ENCODE results near the gene SEMA5A. TPM values are rescaled to one million over a fixed set of nuclear protein-coding genes. Genes with fewer than 3 reads are reported as not detected.

The SEMA5A gene
- total RNA-seq, 6 experiments from 2014 or later: 54.2 to 69.7 (median 59.9) TPM

DNA sequence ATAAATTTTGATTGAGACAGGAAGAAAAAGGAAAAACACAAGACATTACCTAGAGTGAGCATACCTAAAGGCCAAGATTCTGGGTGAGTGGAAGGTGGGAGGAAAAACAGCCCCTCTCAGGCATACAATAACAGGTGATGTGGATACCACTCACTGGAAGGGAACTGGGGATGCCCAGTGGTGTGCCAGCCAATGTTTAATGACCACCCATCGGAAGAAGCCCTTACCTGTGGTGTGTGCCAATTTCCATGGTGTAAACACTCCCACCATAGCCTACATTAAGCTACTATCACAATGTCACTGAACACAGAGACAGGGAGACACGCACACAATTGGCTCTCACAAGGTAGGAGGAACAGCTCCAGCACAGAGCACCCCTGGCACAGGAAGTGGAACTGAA is 63.5 kb downstream of the SEMA5A start:
- H3K4me3 Mint-ChIP-seq: no peak overlapping the region
- no peak for DNase-seq
- peaks cover 43% of the 10 kb centered on the region for H3K36me3 Mint-ChIP-seq (ENCODE audit: low read depth)
- H3K27me3 Mint-ChIP-seq (ENCODE audit: insufficient read depth): peaks cover 1% of the 10 kb centered on the region; the same call in 1 of the 2 replicates
- TF ChIP-seq, protein P1, sequence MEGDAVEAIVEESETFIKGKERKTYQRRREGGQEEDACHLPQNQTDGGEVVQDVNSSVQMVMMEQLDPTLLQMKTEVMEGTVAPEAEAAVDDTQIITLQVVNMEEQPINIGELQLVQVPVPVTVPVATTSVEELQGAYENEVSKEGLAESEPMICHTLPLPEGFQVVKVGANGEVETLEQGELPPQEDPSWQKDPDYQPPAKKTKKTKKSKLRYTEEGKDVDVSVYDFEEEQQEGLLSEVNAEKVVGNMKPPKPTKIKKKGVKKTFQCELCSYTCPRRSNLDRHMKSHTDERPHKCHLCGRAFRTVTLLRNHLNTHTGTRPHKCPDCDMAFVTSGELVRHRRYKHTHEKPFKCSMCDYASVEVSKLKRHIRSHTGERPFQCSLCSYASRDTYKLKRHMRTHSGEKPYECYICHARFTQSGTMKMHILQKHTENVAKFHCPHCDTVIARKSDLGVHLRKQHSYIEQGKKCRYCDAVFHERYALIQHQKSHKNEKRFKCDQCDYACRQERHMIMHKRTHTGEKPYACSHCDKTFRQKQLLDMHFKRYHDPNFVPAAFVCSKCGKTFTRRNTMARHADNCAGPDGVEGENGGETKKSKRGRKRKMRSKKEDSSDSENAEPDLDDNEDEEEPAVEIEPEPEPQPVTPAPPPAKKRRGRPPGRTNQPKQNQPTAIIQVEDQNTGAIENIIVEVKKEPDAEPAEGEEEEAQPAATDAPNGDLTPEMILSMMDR (IDR thresholded peaks at IDR 0.05): no peak
- H3K27ac Mint-ChIP-seq: peak overlapping the region; percentile 85
- peaks cover 71% of the 10 kb centered on the region for H3K4me1 Mint-ChIP-seq (ENCODE audit: low read depth)
- peaks cover 18% of the 10 kb centered on the region for H3K9me3 Mint-ChIP-seq

DNA sequence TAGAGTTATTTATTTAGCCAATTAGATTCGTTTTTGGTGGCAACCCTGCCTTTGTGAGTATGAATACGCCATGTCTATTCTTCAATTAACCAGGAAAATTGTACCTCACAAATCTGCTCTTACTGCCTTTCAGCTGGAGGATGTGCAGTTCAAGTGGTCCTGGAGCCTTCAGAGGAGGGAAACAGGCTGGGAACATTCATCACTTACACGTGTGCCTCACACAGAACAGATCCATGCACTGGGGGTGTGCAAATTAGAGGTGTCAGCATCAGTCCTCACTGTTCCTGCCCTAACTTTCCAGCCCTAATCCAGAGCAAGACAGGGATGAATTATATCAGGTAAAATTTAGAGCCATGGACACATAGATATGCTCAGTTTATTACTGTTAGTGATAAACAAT is 65.4 kb downstream of the SEMA5A start:
- Mint-ChIP-seq H3K27ac (no peak overlapping the region), H3K36me3 (ENCODE audit: low read depth) (peaks cover 37% of the 10 kb centered on the region), H3K27me3 (ENCODE audit: insufficient read depth) (peaks cover 3% of the 10 kb centered on the region), H3K4me3 (no peak overlapping the region; the same call in 1 of the 2 replicates), H3K9me3 (peaks cover 25% of the 10 kb centered on the region), H3K4me1 (ENCODE audit: low read depth) (peaks cover 76% of the 10 kb centered on the region)
- no peak for DNase-seq
- TF ChIP-seq, protein P1 (IDR thresholded peaks at IDR 0.05): no peak

DNA sequence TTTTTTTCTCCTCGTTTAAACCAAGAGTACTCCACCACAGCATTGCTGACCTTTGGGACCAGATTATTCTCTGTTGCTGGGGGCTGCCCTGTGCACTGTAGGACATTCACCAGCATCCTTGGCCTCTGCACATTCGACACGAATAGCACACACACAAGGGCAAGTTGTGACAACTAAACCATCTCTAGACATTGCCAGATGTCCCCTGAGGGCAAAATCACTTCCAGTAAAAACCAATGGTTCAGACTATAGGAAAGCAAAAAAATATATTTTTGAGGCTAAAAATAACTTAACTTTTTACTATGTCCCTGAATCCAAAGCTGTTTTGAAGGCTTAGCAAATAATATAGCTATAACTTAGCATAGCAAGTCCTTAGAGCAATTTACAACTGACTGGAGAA is 65.9 kb downstream of the SEMA5A start:
- Mint-ChIP-seq H3K4me1 (ENCODE audit: low read depth) (peaks cover 75% of the 10 kb centered on the region), H3K27me3 (ENCODE audit: insufficient read depth) (peaks cover 3% of the 10 kb centered on the region)

DNA sequence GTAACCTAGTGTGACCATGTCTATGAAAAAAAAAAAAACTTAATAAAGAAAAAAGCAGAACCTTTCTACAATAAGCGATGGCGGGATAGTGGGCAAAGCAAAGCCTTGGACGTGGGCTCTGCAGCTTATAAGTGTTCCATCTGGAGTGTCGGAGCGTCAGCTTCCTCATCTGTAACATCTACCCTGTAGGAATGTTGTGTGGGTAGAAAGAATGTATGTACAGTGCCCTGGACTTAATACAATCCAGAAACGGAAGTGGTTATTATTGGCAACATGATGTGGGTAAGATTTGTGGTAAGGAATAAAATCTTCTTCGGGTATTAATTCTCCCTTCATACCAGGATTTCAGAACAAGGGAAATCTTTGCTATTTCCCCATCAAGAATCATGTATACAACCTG is 66.5 kb downstream of the SEMA5A start:
- H3K9me3 Mint-ChIP-seq: peaks cover 25% of the 10 kb centered on the region
- peaks cover 73% of the 10 kb centered on the region for H3K4me1 Mint-ChIP-seq (ENCODE audit: low read depth)
- TF ChIP-seq, protein P1 (IDR thresholded peaks at IDR 0.05): no peak
- peak overlapping the region; percentile 22 for H3K4me3 Mint-ChIP-seq
- H3K36me3 Mint-ChIP-seq (ENCODE audit: low read depth): peaks cover 31% of the 10 kb centered on the region
- DNase-seq: peak; percentile 58
- H3K27me3 Mint-ChIP-seq (ENCODE audit: insufficient read depth): peaks cover 3% of the 10 kb centered on the region
- peak overlapping the region; percentile 78 for H3K27ac Mint-ChIP-seq

More for the DNA sequence above, 65.9 kb downstream of the SEMA5A start:
- no peak for DNase-seq
- peak overlapping the region; percentile 16; the same call in 1 of the 2 replicates for H3K4me3 Mint-ChIP-seq
- TF ChIP-seq, protein P1 (IDR thresholded peaks at IDR 0.05): no peak
- H3K36me3 Mint-ChIP-seq (ENCODE audit: low read depth): peaks cover 32% of the 10 kb centered on the region
- H3K9me3 Mint-ChIP-seq: peaks cover 25% of the 10 kb centered on the region
- H3K27ac Mint-ChIP-seq: peak overlapping the region; percentile 78

DNA sequence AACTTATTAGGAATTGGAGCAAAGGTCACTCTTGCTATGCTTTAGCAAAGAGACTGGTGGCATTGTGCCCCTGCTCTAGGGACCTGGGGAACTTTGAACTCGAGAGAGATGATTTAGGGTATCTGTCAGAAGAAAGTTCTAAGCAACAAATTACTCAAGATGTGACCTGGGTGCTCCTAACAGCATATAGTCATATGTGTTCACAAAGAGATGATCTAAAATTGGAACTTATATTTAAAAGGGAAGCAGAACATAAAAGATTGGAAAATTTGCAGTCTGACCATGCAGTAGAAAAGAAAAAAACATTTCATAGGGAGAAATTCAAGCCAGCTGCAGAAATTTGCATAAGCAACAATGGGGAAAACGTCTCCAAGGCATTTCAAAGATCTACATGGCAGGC is 68.3 kb downstream of the SEMA5A start:
- no peak for DNase-seq
- Mint-ChIP-seq H3K4me3 (no peak overlapping the region), H3K36me3 (ENCODE audit: low read depth) (peaks cover 31% of the 10 kb centered on the region), H3K4me1 (ENCODE audit: low read depth) (peaks cover 68% of the 10 kb centered on the region), H3K27me3 (ENCODE audit: insufficient read depth) (peaks cover 3% of the 10 kb centered on the region), H3K9me3 (peaks cover 25% of the 10 kb centered on the region), H3K27ac (no peak overlapping the region)
- TF ChIP-seq, protein P1 (IDR thresholded peaks at IDR 0.05): no peak

Measured in HFFc6 (cell line).